Stimulated activated CD8-positive, alpha-beta memory T cell treated with anti-CD3 and anti-CD28 coated beads, Interleukin-7, amount 100 ng/mL, for 24 hours (primary cell): Measurements from ENCODE around the gene CCDC86.

Experiments used
- DNase-seq: peaks from one replicate; pipeline ENCODE4 v3.0.0-alpha.2; 2020; ENCODE audit warnings: low read depth

Gene CCDC86

GRCh38 chr11:60868682-60869450 is 27.0 kb downstream of the CCDC86 start:
- DNase-seq, result no peak

- no peak for DNase-seq
These were observed 27.5 kb downstream of the CCDC86 start for GRCh38 chr11:60869451-60869825.

- DNase-seq, result no peak
These were observed 28.4 kb downstream of the CCDC86 start for GRCh38 chr11:60870276-60870675.

GRCh38 chr11:60870733-60871377 is 28.9 kb downstream of the CCDC86 start:
- DNase-seq, result no peak

GRCh38 chr11:60871378-60872061 is 29.6 kb downstream of the CCDC86 start:
- no peak for DNase-seq

GRCh38 chr11:60872124-60872960 is 30.4 kb downstream of the CCDC86 start:
- DNase-seq, result no peak

- DNase-seq, result no peak
These were observed 31.1 kb downstream of the CCDC86 start for GRCh38 chr11:60872961-60873524.

- DNase-seq, result no peak
These were observed 31.6 kb downstream of the CCDC86 start for GRCh38 chr11:60873533-60873932.

GRCh38 chr11:60874421-60875365 is 32.8 kb downstream of the CCDC86 start:
- DNase-seq, result no peak

- DNase-seq, result no peak
These were observed 33.7 kb downstream of the CCDC86 start for GRCh38 chr11:60875366-60876167.

GRCh38 chr11:60876168-60876485 is 34.2 kb downstream of the CCDC86 start:
- DNase-seq, result no peak

- no peak for DNase-seq
These were observed 36.6 kb downstream of the CCDC86 start for GRCh38 chr11:60878245-60879101.

- DNase-seq, result no peak
These were observed 37.2 kb downstream of the CCDC86 start for GRCh38 chr11:60879104-60879503.

- DNase-seq, result no peak
These were observed 38.2 kb downstream of the CCDC86 start for GRCh38 chr11:60879971-60880588.

- no peak for DNase-seq
These were observed 38.9 kb downstream of the CCDC86 start for GRCh38 chr11:60880643-60881282.

- DNase-seq, result no peak
These were observed 45.6 kb downstream of the CCDC86 start for GRCh38 chr11:60887556-60887955.

- DNase-seq, result no peak
These were observed 48.0 kb downstream of the CCDC86 start for GRCh38 chr11:60889869-60890311.

GRCh38 chr11:60890696-60891095 is 48.8 kb downstream of the CCDC86 start:
- DNase-seq, result no peak
